OCI-LY1 (cell line): ENCODE data around the gene MEIS1.

Experiments used
- H2AFZ ChIP-seq: fragments of 200-600 bp; sonication (generic), shearing (Covaris generic); 2 replicates; pipeline ENCODE4 v1.6.0; 2014; ENCODE audit warnings: antibody characterized with exemption, mild to moderate bottlenecking, low read length
- H3F3A ChIP-seq: fragments of 200-600 bp; sonication (generic), shearing (Covaris generic); 2 replicates; pipeline ENCODE4 v1.6.0; 2014; ENCODE audit warnings: mild to moderate bottlenecking, antibody characterized with exemption, low read length, moderate library complexity; ENCODE audit not compliant: insufficient read depth
- H3K27ac ChIP-seq: fragments of 200-600 bp; sonication (generic); 2 replicates; pipeline ENCODE4 v1.5.1; 2014; ENCODE audit warnings: low read length, mixed run types, mild to moderate bottlenecking, low read depth; ENCODE audit not compliant: poor library complexity, severe bottlenecking
- H3K27me3 ChIP-seq: fragments of 200-600 bp; sonication (generic); 2 replicates; pipeline ENCODE4 v1.6.0; 2014; ENCODE audit warnings: antibody characterized with exemption, mild to moderate bottlenecking, low read length, moderate library complexity; ENCODE audit not compliant: insufficient read depth
- H3K36me3 ChIP-seq: fragments of 200-600 bp; sonication (generic); 2 replicates; pipeline ENCODE4 v1.6.1; 2014; ENCODE audit warnings: mild to moderate bottlenecking, antibody characterized with exemption, low read length, moderate library complexity, mixed read lengths; ENCODE audit not compliant: insufficient read depth
- H3K4me1 ChIP-seq: fragments of 200-600 bp; sonication (generic); 2 replicates; pipeline ENCODE4 v1.5.1; 2014; ENCODE audit warnings: mild to moderate bottlenecking, low read length, moderate library complexity; ENCODE audit not compliant: insufficient read depth, severe bottlenecking
- H3K4me2 ChIP-seq: fragments of 200-600 bp; sonication (generic), shearing (Covaris generic); 2 replicates; pipeline ENCODE4 v1.6.1; 2014; ENCODE audit warnings: low read length
- H3K4me3 ChIP-seq: fragments of 200-600 bp; sonication (generic); 2 replicates; pipeline ENCODE4 v1.5.1; 2014; ENCODE audit warnings: low read length, low read depth, mild to moderate bottlenecking, mixed read lengths; ENCODE audit not compliant: poor library complexity, severe bottlenecking
- H3K79me2 ChIP-seq: fragments of 200-600 bp; shearing (Covaris generic); 2 replicates; pipeline ENCODE4 v1.6.1; 2016; ENCODE audit warnings: mixed run types, low read length, mixed read lengths; ENCODE audit not compliant: insufficient read depth
- H3K9ac ChIP-seq: fragments of 200-600 bp; sonication (generic), shearing (Covaris generic); 2 replicates; pipeline ENCODE4 v1.6.1; 2014; ENCODE audit warnings: mild to moderate bottlenecking, low read length, mixed read lengths
- H3K9me2 ChIP-seq: fragments of 200-600 bp; sonication (generic), shearing (Covaris generic); 2 replicates; pipeline ENCODE4 v1.6.1; 2014; ENCODE audit warnings: low read depth, mild to moderate bottlenecking, low read length, mixed read lengths
- H3K9me3 ChIP-seq: fragments of 200-600 bp; shearing (Covaris generic); 2 replicates; pipeline ENCODE4 v1.6.1; 2014; ENCODE audit warnings: low read length, mixed read lengths
- H4K20me1 ChIP-seq: fragments of 200-600 bp; sonication (generic), shearing (Covaris generic); 2 replicates; pipeline ENCODE4 v1.6.0; 2016; ENCODE audit warnings: mild to moderate bottlenecking, low read length; ENCODE audit not compliant: insufficient read depth
- EZH2 ChIP-seq: fragments of 200-600 bp; sonication (generic), shearing (Covaris generic); IDR thresholded peaks from 2 replicates; pipeline ENCODE4 v1.8.0; 2017; ENCODE audit warnings: borderline replicate concordance, mixed run types, mild to moderate bottlenecking, antibody characterized with exemption, low read length, moderate library complexity, mixed read lengths
- TF ChIP-seq, protein P1 (sequence below): fragments of 200-600 bp; sonication (generic), shearing (Covaris generic); IDR thresholded peaks from 2 replicates; pipeline ENCODE4 v1.5.1; 2017; ENCODE audit warnings: mild to moderate bottlenecking, antibody characterized with exemption, low read length, moderate library complexity, mixed read lengths

The MEIS1 gene

DNA sequence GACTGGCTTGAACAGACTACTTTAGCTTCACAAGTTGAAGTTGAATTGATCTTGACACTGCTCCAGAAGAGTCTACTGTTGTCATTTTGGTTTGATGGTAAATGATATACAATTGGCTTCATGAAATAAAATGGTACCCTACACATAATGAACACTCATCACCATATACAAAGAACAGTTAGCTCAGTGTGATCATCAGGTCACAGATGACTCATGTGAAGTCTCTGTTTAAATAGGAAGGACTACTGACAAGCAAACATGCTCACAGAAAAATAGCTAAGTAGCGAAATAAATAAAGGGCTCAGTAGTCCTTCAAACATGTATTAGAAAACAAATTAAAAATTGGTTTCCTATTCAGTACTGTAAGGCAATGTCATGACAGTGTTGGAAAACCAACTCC lies 96.2 kb downstream of the MEIS1 start:
- no peak overlapping the region for H3K4me2 ChIP-seq
- no peak overlapping the region for H2AFZ ChIP-seq
- H3K36me3 ChIP-seq, result no peaks in the 10 kb centered on the region
- H3K9me3 ChIP-seq, result no peaks in the 10 kb centered on the region
- H4K20me1 ChIP-seq, result no peaks in the 10 kb centered on the region
- TF ChIP-seq, protein P1, sequence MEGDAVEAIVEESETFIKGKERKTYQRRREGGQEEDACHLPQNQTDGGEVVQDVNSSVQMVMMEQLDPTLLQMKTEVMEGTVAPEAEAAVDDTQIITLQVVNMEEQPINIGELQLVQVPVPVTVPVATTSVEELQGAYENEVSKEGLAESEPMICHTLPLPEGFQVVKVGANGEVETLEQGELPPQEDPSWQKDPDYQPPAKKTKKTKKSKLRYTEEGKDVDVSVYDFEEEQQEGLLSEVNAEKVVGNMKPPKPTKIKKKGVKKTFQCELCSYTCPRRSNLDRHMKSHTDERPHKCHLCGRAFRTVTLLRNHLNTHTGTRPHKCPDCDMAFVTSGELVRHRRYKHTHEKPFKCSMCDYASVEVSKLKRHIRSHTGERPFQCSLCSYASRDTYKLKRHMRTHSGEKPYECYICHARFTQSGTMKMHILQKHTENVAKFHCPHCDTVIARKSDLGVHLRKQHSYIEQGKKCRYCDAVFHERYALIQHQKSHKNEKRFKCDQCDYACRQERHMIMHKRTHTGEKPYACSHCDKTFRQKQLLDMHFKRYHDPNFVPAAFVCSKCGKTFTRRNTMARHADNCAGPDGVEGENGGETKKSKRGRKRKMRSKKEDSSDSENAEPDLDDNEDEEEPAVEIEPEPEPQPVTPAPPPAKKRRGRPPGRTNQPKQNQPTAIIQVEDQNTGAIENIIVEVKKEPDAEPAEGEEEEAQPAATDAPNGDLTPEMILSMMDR, result no peak
- no peak for TF ChIP-seq EZH2
- no peaks in the 10 kb centered on the region for H3K79me2 ChIP-seq
- H3K4me1 ChIP-seq, result no peaks in the 10 kb centered on the region
- H3K4me3 ChIP-seq, result no peak overlapping the region
- no peak overlapping the region for H3K27ac ChIP-seq
- H3K27me3 ChIP-seq, result no peaks in the 10 kb centered on the region
- H3F3A ChIP-seq, result no peaks in the 10 kb centered on the region
- H3K9ac ChIP-seq, result no peak overlapping the region
- H3K9me2 ChIP-seq, result no peaks in the 10 kb centered on the region

DNA sequence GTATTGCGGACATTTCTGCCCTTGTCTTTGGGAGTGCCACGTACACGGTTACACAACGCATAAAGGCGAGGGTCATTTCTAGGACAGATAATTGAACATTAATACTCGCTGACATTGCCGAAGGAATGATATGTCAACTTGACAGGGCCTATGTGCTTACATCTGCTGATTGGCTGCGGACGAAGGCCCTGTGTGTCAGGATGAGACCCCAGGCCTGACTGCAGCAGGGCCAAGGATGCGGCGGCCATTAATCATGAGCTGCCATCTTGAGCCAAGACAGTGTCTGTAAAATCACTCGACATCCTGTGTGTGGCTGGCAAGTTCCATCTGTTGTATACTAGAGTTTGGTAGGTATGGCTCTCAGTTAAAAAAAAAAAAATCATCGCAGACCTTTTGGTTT lies 96.6 kb downstream of the MEIS1 start:
- Histone ChIP-seq H3K9me3 (no peaks in the 10 kb centered on the region), H3K27ac (no peak overlapping the region)
- TF ChIP-seq, protein P1, result no peak
- no peak for TF ChIP-seq EZH2

DNA sequence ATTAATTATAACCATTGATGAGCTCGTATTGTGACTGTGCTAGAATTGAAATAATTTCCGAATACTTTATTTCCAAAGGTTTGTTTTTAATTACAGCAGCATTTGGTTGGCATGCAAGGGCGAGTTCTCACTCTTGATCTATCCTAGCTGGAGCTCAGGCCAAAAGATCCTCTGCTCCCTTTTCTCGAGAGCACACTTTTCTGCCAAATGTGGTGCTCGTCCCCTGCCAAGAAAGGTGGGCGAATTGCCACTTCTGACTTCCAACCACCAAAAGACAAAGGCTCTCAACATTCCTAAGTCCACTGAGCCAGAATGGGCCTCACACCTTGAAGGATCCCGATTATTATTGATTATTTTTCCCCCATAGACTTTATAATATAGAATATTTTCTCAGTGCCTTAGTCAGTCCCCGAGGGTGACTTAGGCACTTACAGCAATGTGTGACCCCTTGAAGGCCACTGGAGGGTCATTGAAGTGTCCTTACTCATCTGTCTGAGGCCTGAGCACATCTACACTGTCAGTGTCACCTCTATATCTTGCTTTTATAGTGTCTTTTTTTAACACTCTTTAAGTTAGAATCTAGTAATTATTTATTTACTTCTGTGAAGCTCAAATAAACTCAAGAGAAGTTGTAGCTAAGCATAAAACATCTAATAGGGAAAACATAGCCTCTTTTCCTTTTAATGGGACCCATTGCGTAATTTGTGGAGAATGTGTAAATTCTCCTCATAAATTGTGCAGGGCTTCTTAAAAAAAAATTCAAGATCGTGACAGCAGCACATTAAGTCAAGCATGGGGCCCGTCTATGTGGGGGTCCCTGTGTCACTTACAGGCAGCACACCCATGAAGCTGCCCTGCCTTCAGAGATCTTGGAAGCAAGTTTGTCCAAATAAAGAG lies 98.3 kb downstream of the MEIS1 start:
- Histone ChIP-seq H3K4me3 (no peak overlapping the region), H3F3A (no peaks in the 10 kb centered on the region), H3K27me3 (no peaks in the 10 kb centered on the region), H3K9ac (no peak overlapping the region), H3K36me3 (no peaks in the 10 kb centered on the region), H3K9me3 (no peaks in the 10 kb centered on the region), H3K9me2 (no peaks in the 10 kb centered on the region), H2AFZ (no peak overlapping the region), H3K27ac (no peak overlapping the region), H3K4me1 (no peaks in the 10 kb centered on the region), H3K79me2 (no peaks in the 10 kb centered on the region), H4K20me1 (no peaks in the 10 kb centered on the region), H3K4me2 (no peak overlapping the region)
- TF ChIP-seq, protein P1, result no peak
- no peak for TF ChIP-seq EZH2

More for the DNA sequence above, 96.6 kb downstream of the MEIS1 start:
- no peaks in the 10 kb centered on the region for H3K4me1 ChIP-seq
- no peak overlapping the region for H3K9ac ChIP-seq
- H2AFZ ChIP-seq, result no peak overlapping the region
- H3F3A ChIP-seq, result no peaks in the 10 kb centered on the region
- H3K9me2 ChIP-seq, result no peaks in the 10 kb centered on the region
- no peaks in the 10 kb centered on the region for H4K20me1 ChIP-seq
- no peaks in the 10 kb centered on the region for H3K79me2 ChIP-seq
- no peaks in the 10 kb centered on the region for H3K27me3 ChIP-seq
- no peaks in the 10 kb centered on the region for H3K36me3 ChIP-seq
- H3K4me2 ChIP-seq, result no peak overlapping the region
- no peak overlapping the region for H3K4me3 ChIP-seq
